Effector memory CD4-positive, alpha-beta T cell (primary cell): ENCODE data around the gene LMBR1.
"Not testable (repeated sequence)": the region's sequence is repeated elsewhere in the genome, so short reads cannot be mapped to it uniquely, and the experiment has no call there.

ENCODE experiments used
- DNase-seq, 3 donors: peaks; one replicate each; pipeline ENCODE4 v3.0.0-alpha.2; 2020
- H3K27ac ChIP-seq: 2 replicates; pipeline ENCODE4 v1.7.0; 2013; ENCODE audit warnings: mild to moderate bottlenecking, low read length, moderate library complexity; ENCODE audit not compliant: insufficient read depth, poor library complexity, severe bottlenecking
- H3K27me3 ChIP-seq: replicated peaks from 2 replicates; pipeline ENCODE4 v1.7.0; 2013; ENCODE audit warnings: mild to moderate bottlenecking, low read length; ENCODE audit not compliant: insufficient read depth, control insufficient read depth, poor library complexity, severe bottlenecking
- H3K36me3 ChIP-seq: 2 replicates; pipeline ENCODE4 v1.7.0; 2013; ENCODE audit warnings: mild to moderate bottlenecking, low read length, moderate library complexity; ENCODE audit not compliant: control insufficient read depth, insufficient read depth
- H3K4me1 ChIP-seq: 2 replicates; pipeline ENCODE4 v1.7.0; 2013; ENCODE audit warnings: low read length, mild to moderate bottlenecking; ENCODE audit not compliant: control insufficient read depth, insufficient read depth, poor library complexity, severe bottlenecking
- H3K4me3 ChIP-seq: 2 replicates; pipeline ENCODE4 v1.7.0; 2013; ENCODE audit warnings: low read length, low read depth, mild to moderate bottlenecking; ENCODE audit not compliant: insufficient read depth, poor library complexity, severe bottlenecking
- H3K9me3 ChIP-seq: 2 replicates; pipeline ENCODE4 v1.7.0; 2013; ENCODE audit warnings: mild to moderate bottlenecking, low read length, moderate library complexity; ENCODE audit not compliant: control insufficient read depth

The LMBR1 gene

GRCh38 chr7:156906200-156906649 lies 13.2 kb upstream of the LMBR1 start:
- H3K4me3 ChIP-seq, result no peak overlapping the region
- H3K36me3 ChIP-seq, result no peaks in the 10 kb centered on the region
- no peaks in the 10 kb centered on the region for H3K27me3 ChIP-seq
- no peaks in the 10 kb centered on the region for H3K9me3 ChIP-seq
- DNase-seq, result no peak
- no peak overlapping the region for H3K27ac ChIP-seq
- peaks cover 6% of the 10 kb centered on the region for H3K4me1 ChIP-seq

DNA sequence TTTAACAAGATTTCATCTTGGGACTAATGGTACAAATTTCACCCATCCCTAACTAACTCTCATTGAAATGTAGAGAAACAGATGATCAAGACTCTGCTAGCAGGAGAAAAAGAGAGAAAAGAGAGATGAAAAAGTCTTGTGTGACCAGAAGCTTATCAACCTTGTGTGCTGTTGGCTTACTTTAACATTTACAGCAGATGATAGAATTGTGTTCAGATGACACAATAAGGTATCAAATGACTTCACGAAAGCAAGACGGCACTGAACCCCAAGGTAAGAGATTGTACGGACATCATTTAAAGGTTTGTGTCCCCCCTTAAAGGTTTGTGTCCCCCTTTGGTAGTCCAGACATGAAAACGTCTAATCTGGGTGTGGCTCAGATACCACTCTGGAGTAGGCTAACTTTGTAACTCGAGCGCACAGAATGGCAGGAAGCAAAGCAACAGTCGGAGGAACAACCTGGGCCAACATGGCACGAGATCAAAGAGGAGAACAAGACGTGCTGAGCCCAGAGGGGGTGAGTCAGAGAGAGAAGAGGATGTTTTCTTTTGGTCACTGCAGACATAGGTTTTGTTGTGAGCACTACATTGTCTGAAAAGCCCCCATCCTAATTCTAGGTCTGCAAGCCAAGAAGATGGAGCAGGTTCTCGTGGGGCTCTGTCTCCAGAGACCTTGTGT lies 10.4 kb upstream of the LMBR1 start:
- no peaks in the 10 kb centered on the region for H3K9me3 ChIP-seq
- no peak overlapping the region for H3K4me3 ChIP-seq
- no peaks in the 10 kb centered on the region for H3K36me3 ChIP-seq
- H3K27me3 ChIP-seq, result no peaks in the 10 kb centered on the region
- H3K27ac ChIP-seq, result no peak overlapping the region
- H3K4me1 ChIP-seq, result peaks cover 6% of the 10 kb centered on the region
- DNase-seq, result peak in 1 of 3 donors; percentile 29

- not testable (repeated sequence) for H3K27ac ChIP-seq, H3K36me3 ChIP-seq, DNase-seq, H3K27me3 ChIP-seq, H3K9me3 ChIP-seq, H3K4me3 ChIP-seq, H3K4me1 ChIP-seq
Measured at GRCh38 chr7:156900093-156900492, 7.1 kb upstream of the LMBR1 start.

DNA sequence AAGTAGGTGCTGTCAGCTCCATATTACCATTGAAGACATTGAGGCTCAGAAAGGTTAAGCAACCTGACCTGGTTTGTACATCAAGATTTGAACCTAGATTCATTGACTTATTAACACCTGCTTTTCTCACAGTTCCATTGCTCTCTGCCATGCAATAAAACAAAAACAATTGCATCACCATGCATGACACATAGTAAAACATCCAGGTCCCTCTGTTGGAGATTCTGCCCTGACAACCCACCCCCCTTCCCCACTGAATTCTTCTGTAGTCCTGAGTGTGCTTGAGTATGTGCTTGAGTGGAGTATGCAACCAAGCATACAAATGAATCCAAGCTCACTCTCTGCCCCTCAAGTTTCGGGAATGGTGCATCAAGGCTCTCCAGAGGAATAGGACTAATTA lies 6.0 kb upstream of the LMBR1 start:
- DNase-seq, result no peak
- no peaks in the 10 kb centered on the region for H3K9me3 ChIP-seq

GRCh38 chr7:156897673-156898072 lies 4.7 kb upstream of the LMBR1 start:
- Histone ChIP-seq H3K4me3 (no peak overlapping the region), H3K9me3 (no peaks in the 10 kb centered on the region), H3K36me3 (no peaks in the 10 kb centered on the region), H3K4me1 (peaks cover 3% of the 10 kb centered on the region), H3K27me3 (no peaks in the 10 kb centered on the region), H3K27ac (no peak overlapping the region)
- no peak for DNase-seq

More for the DNA sequence above, 6.0 kb upstream of the LMBR1 start:
- H3K4me3 ChIP-seq, result no peak overlapping the region
- no peak overlapping the region for H3K27ac ChIP-seq
- no peaks in the 10 kb centered on the region for H3K36me3 ChIP-seq
- no peaks in the 10 kb centered on the region for H3K27me3 ChIP-seq
- H3K4me1 ChIP-seq, result peaks cover 6% of the 10 kb centered on the region

DNA sequence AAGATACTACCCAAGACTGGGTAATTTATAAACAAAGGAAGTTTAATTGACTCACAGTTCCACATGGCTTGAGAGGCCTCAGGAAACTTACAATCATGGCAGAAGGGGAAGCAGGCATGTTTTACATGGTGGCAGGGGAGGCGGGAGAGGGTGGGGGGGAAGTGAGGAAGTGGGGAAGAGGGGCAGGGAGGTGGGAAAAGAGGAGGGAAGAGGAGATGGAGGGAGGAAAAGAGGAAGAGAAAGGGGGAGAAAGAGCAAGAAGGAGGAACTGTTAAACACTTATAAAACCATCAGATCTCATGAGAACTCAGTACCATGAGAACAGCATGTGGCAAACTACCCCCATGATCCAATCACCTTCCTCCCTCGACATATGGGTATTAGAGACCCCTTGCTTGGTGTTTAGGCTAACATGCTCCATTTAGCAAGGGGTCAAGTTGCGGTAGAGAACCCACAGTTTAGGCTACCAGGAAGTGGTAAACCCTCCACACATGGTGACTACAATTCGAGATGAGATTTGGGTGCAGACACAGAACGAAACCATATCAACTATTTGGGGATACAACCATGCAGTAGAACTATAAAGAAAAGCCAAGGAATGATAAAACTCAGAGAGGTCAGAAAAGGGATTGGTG lies 3.5 kb upstream of the LMBR1 start:
- H3K27me3 ChIP-seq, result no peaks in the 10 kb centered on the region
- no peaks in the 10 kb centered on the region for H3K36me3 ChIP-seq
- H3K4me1 ChIP-seq, result peaks cover 7% of the 10 kb centered on the region
- H3K4me3 ChIP-seq, result no peak overlapping the region
- H3K27ac ChIP-seq, result no peak overlapping the region
- no peak for DNase-seq
- no peaks in the 10 kb centered on the region for H3K9me3 ChIP-seq

GRCh38 chr7:156895024-156895780 lies 2.2 kb upstream of the LMBR1 start:
- Histone ChIP-seq H3K27me3 (no peaks in the 10 kb centered on the region), H3K4me1 (peaks cover 7% of the 10 kb centered on the region), H3K36me3 (no peaks in the 10 kb centered on the region), H3K4me3 (no peak overlapping the region), H3K9me3 (no peaks in the 10 kb centered on the region), H3K27ac (no peak overlapping the region)
- no peak for DNase-seq

GRCh38 chr7:156892081-156892800 lies 742 bp downstream of the LMBR1 start:
- Histone ChIP-seq H3K4me3 (peak overlapping the region; percentile 64), H3K4me1 (peaks cover 7% of the 10 kb centered on the region), H3K36me3 (no peaks in the 10 kb centered on the region), H3K27me3 (no peaks in the 10 kb centered on the region), H3K27ac (peak overlapping the region; percentile 84), H3K9me3 (no peaks in the 10 kb centered on the region)
- DNase-seq, result peak; percentile 52 to 57 (median 52)

DNA sequence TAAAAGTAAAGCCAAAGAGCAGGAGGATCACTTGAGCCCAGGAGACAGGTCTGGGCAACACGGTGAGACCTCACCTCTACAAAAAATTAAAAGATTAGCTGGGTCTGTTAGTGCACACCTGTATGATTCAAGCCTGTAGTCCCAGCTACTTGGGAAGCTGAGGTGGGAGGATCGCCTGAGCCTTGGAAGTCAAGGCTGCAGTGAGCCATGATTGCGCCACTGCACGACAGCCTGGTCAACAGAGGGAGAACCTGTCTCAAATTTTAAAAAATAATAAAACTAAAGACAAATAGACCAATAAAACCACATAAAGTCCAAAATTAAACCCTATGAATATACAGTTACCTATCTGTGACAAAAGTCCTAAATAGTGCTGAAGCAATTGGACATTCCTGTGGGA lies 3.2 kb downstream of the LMBR1 start:
- no peak for DNase-seq
- Histone ChIP-seq H3K4me3 (no peak overlapping the region), H3K27ac (no peak overlapping the region)

More for the DNA sequence above, 3.2 kb downstream of the LMBR1 start:
- Histone ChIP-seq H3K27me3 (no peaks in the 10 kb centered on the region), H3K9me3 (no peaks in the 10 kb centered on the region), H3K36me3 (no peaks in the 10 kb centered on the region), H3K4me1 (peaks cover 7% of the 10 kb centered on the region)
